PFSK-1 (cell line): Measurements from ENCODE around the gene SIAH2.

Experiments used
- POLR2AphosphoS5 ChIP-seq: IDR thresholded peaks from 2 replicates; pipeline ENCODE4 v1.6.1; 2012; ENCODE audit warnings: low read depth, mild to moderate bottlenecking, control low read depth, low read length, moderate library complexity
- REST ChIP-seq, 2 experiments: IDR thresholded peaks; 2 replicates each; pipeline versions ENCODE4 v1.6.1 to v1.8.0; 2011 to 2012; ENCODE audit warnings: low read depth in 2 of 2, low read length in 2 of 2, control low read depth in 1 of 2, inconsistent platforms in 1 of 2, mild to moderate bottlenecking in 1 of 2, moderate library complexity in 1 of 2; ENCODE audit not compliant: insufficient read depth in 1 of 2
- TAF1 ChIP-seq: IDR thresholded peaks from 2 replicates; pipeline ENCODE4 v1.6.1; 2012; ENCODE audit warnings: low read length, control low read depth, borderline replicate concordance; ENCODE audit not compliant: insufficient read depth

- TF ChIP-seq REST (IDR thresholded peaks at IDR 0.05; ENCODE audit: insufficient read depth in 1 of 2, low read depth in 2 of 2, low read length in 2 of 2): no peak
- no peak for TF ChIP-seq POLR2AphosphoS5
- no peak for TF ChIP-seq TAF1
Measured at GRCh38 chr3:150723946-150724345, 39.0 kb downstream of the SIAH2 start.
